HEK293 (cell line): ENCODE data around the gene DST.

Experiments
- CTCF ChIA-PET: fragments of 350-600 bp; formaldehyde crosslinking; extraction: SDS; loops from one replicate; lab custom pipeline; 2021; ENCODE audit warnings: antibody characterized with exemption; lab: Yijun Ruan, JAX
- POLR2A ChIA-PET: fragments of 300-600 bp; formaldehyde crosslinking; extraction: SDS; loops from one replicate; lab custom pipeline; 2020; ENCODE audit warnings: antibody characterized with exemption, inconsistent platforms; lab: Yijun Ruan, JAX
- H3K27ac ChIP-seq: fragments of 200-500 bp; sonication (Bioruptor generic); 2 replicates; pipeline ENCODE4 v1.5.1; 2014; ENCODE audit warnings: low read depth, low read length, control low read depth, inconsistent platforms; ENCODE audit errors: extremely low read depth
- H3K36me3 ChIP-seq, 2 experiments: fragments of 200-500 bp in 1 of 2; sonication (Bioruptor generic) in 1 of 2; 1 replicate in 1 of 2; 2 replicates in 1 of 2; pipeline ENCODE4 v1.5.1; 2014 to 2017; ENCODE audit warnings: inconsistent platforms in 2 of 2, low read length in 2 of 2; ENCODE audit not compliant: control insufficient read depth in 2 of 2, insufficient read depth in 1 of 2
- H3K4me1 ChIP-seq: fragments of 200-500 bp; sonication (Bioruptor generic); 2 replicates; pipeline ENCODE4 v1.5.1; 2014; ENCODE audit warnings: mild to moderate bottlenecking, low read length, inconsistent platforms; ENCODE audit not compliant: control insufficient read depth, insufficient read depth
- H3K4me3 ChIP-seq: 2 replicates; pipeline ENCODE4 v1.5.1; 2011; ENCODE audit warnings: low read depth, mild to moderate bottlenecking, control low read depth, low read length, moderate library complexity
- H3K9me3 ChIP-seq: fragments of 200-500 bp; sonication (Bioruptor generic); 2 replicates; pipeline ENCODE4 v1.5.1; 2014; ENCODE audit warnings: low read depth, low read length, inconsistent platforms; ENCODE audit not compliant: control insufficient read depth, insufficient read depth
- ATF2 ChIP-seq: fragments of 450-650 bp; formaldehyde crosslinking; IDR thresholded peaks from 2 replicates; pipeline ENCODE4 v1.5.1; 2016; ENCODE audit warnings: missing biosample characterization, missing genetic modification characterization, low read depth
- BCL11A ChIP-seq: fragments of 450-650 bp; formaldehyde crosslinking; IDR thresholded peaks from 2 replicates; pipeline ENCODE4 v1.5.1; 2016; ENCODE audit warnings: low read depth, missing biosample characterization, missing genetic modification characterization
- KLF1 ChIP-seq: fragments of 450-650 bp; formaldehyde crosslinking; IDR thresholded peaks from 2 replicates; pipeline ENCODE4 v1.5.1; 2016; ENCODE audit warnings: missing biosample characterization, missing genetic modification characterization
- REST ChIP-seq: fragments of 450-650 bp; formaldehyde crosslinking; IDR thresholded peaks from 2 replicates; pipeline ENCODE4 v1.5.1; 2016; ENCODE audit warnings: missing biosample characterization, missing genetic modification characterization
- ZBTB48 ChIP-seq: fragments of 450-650 bp; formaldehyde crosslinking; IDR thresholded peaks from 2 replicates; pipeline ENCODE4 v1.5.1; 2016; ENCODE audit warnings: missing biosample characterization, missing genetic modification characterization
- ZNF114 ChIP-seq: fragments of 450-650 bp; formaldehyde crosslinking; IDR thresholded peaks from 2 replicates; pipeline ENCODE4 v1.5.0; 2017; ENCODE audit warnings: missing biosample characterization, missing genetic modification characterization
- ZNF18 ChIP-seq: fragments of 450-650 bp; formaldehyde crosslinking; IDR thresholded peaks from 2 replicates; pipeline ENCODE4 v1.5.1; 2016; ENCODE audit warnings: missing biosample characterization, missing genetic modification characterization
- ZNF239 ChIP-seq: fragments of 450-650 bp; formaldehyde crosslinking; IDR thresholded peaks from 2 replicates; pipeline ENCODE4 v1.5.1; 2016; ENCODE audit warnings: missing biosample characterization, missing genetic modification characterization
- ZNF391 ChIP-seq: fragments of 450-650 bp; formaldehyde crosslinking; IDR thresholded peaks from 2 replicates; pipeline ENCODE4 v1.5.1; 2016; ENCODE audit warnings: low read depth, missing biosample characterization, missing genetic modification characterization, borderline replicate concordance
- ZNF394 ChIP-seq: fragments of 450-650 bp; formaldehyde crosslinking; IDR thresholded peaks from 2 replicates; pipeline ENCODE4 v1.5.1; 2016; ENCODE audit warnings: missing biosample characterization, missing genetic modification characterization, mild to moderate bottlenecking, moderate library complexity, borderline replicate concordance
- ZNF518A ChIP-seq: fragments of 450-650 bp; formaldehyde crosslinking; conservative IDR thresholded peaks from 2 replicates; pipeline ENCODE4 v1.5.1; 2016; ENCODE audit warnings: low read depth, missing biosample characterization, missing genetic modification characterization
- ZNF558 ChIP-seq: fragments of 450-650 bp; formaldehyde crosslinking; IDR thresholded peaks from 2 replicates; pipeline ENCODE4 v1.5.1; 2016; ENCODE audit warnings: missing biosample characterization, missing genetic modification characterization
- ZNF571 ChIP-seq: fragments of 450-650 bp; formaldehyde crosslinking; IDR thresholded peaks from 2 replicates; pipeline ENCODE4 v1.5.0; 2017; ENCODE audit warnings: missing biosample characterization, missing genetic modification characterization
- ZNF610 ChIP-seq: fragments of 450-650 bp; formaldehyde crosslinking; IDR thresholded peaks from 2 replicates; pipeline ENCODE4 v1.5.1; 2016; ENCODE audit warnings: missing biosample characterization, missing genetic modification characterization, borderline replicate concordance
- ZNF76 ChIP-seq: fragments of 450-650 bp; formaldehyde crosslinking; IDR thresholded peaks from 2 replicates; pipeline ENCODE4; 2016; ENCODE audit warnings: low read depth, missing biosample characterization, missing genetic modification characterization, borderline replicate concordance
- ZSCAN18 ChIP-seq: fragments of 450-650 bp; formaldehyde crosslinking; IDR thresholded peaks from 2 replicates; pipeline ENCODE4 v1.5.1; 2016; ENCODE audit warnings: missing biosample characterization, missing genetic modification characterization
- TF ChIP-seq, protein P1 (sequence below): fragments of 450-650 bp; formaldehyde crosslinking; conservative IDR thresholded peaks from 2 replicates; pipeline ENCODE4 v1.5.1; 2016; ENCODE audit warnings: low read depth, missing biosample characterization, missing genetic modification characterization

The DST gene

GRCh38 chr6:56689663-56690062 lies 47.0 kb upstream of the DST start:
- H3K9me3 ChIP-seq = no peaks in the 10 kb centered on the region
- TF ChIP-seq ZNF18 (tag by site-specific recombination) (no peak), ZNF114 (tag by site-specific recombination) (no peak), ZNF394 (tag by site-specific recombination) (no peak), REST (no peak), ZNF571 (tag by site-specific recombination) (no peak), ZNF76 (tag by site-specific recombination) (no peak), ATF2 (tag by site-specific recombination) (no peak), ZNF239 (tag by site-specific recombination) (no peak), ZNF558 (tag by site-specific recombination) (no peak), ZNF610 (tag by site-specific recombination) (no peak), BCL11A (tag by site-specific recombination) (no peak), ZBTB48 (tag by site-specific recombination) (no peak), ZNF391 (tag by site-specific recombination) (no peak), KLF1 (tag by site-specific recombination) (no peak), ZSCAN18 (tag by site-specific recombination) (no peak), ZNF518A (tag by site-specific recombination) (no peak)
- TF ChIP-seq, protein P1, sequence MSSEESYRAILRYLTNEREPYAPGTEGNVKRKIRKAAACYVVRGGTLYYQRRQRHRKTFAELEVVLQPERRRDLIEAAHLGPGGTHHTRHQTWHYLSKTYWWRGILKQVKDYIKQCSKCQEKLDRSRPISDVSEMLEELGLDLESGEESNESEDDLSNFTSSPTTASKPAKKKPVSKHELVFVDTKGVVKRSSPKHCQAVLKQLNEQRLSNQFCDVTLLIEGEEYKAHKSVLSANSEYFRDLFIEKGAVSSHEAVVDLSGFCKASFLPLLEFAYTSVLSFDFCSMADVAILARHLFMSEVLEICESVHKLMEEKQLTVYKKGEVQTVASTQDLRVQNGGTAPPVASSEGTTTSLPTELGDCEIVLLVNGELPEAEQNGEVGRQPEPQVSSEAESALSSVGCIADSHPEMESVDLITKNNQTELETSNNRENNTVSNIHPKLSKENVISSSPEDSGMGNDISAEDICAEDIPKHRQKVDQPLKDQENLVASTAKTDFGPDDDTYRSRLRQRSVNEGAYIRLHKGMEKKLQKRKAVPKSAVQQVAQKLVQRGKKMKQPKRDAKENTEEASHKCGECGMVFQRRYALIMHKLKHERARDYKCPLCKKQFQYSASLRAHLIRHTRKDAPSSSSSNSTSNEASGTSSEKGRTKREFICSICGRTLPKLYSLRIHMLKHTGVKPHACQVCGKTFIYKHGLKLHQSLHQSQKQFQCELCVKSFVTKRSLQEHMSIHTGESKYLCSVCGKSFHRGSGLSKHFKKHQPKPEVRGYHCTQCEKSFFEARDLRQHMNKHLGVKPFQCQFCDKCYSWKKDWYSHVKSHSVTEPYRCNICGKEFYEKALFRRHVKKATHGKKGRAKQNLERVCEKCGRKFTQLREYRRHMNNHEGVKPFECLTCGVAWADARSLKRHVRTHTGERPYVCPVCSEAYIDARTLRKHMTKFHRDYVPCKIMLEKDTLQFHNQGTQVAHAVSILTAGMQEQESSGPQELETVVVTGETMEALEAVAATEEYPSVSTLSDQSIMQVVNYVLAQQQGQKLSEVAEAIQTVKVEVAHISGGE = no peak
- ChIA-PET CTCF (interaction anchor here (0.7 to 6.5 kb wide), 8 partner anchors 8 to 53 kb away, joined by 3 to 37 read pairs (median 6); no protein-coding TSS in a partner anchor), POLR2A (no interaction called here)
- peaks cover 48% of the 10 kb centered on the region for H3K4me1 ChIP-seq
- H3K27ac ChIP-seq = no peak overlapping the region
- no peaks in the 10 kb centered on the region for H3K36me3 ChIP-seq
- no peak overlapping the region for H3K4me3 ChIP-seq
